SH-SY5Y (cell line): Measurements from ENCODE around the gene ALLC.

Experiments used
- GATA2 ChIP-seq: IDR thresholded peaks from 2 replicates; pipeline ENCODE4 v1.6.1; 2011; ENCODE audit warnings: mild to moderate bottlenecking, low read depth, low read length
- GATA3 ChIP-seq: IDR thresholded peaks from 2 replicates; pipeline ENCODE4 v1.6.1; 2011; ENCODE audit warnings: low read depth, mild to moderate bottlenecking, low read length, moderate library complexity

GRCh38 chr2:3650140-3650920 lies 7.7 kb upstream of the ALLC start:
- TF ChIP-seq GATA3, result no peak
- TF ChIP-seq GATA2, result no peak
